Heart left ventricle (tissue), 16 donors: ENCODE results near the gene LAMTOR2. TPM values are rescaled to one million over a fixed set of nuclear protein-coding genes. Genes with fewer than 3 reads are reported as not detected.

Source experiments
- ATAC-seq, 4 donors: fragments of 200-7000 bp; cut with Tn5 transposase; one replicate each; pipeline ENCODE4 v1.9.1; 2020 to 2022; ENCODE audit warnings: moderate library complexity in 4 of 4, mild to moderate bottlenecking in 3 of 4, moderate number of reproducible peaks in 1 of 4
- DNase-seq, 5 donors: peaks; one replicate each; pipeline ENCODE4 v3.0.0-alpha.2; 2020
- H3K27ac ChIP-seq, 12 donors: fragments of 200-600 bp; sonication (generic) in 4 of 12; one replicate each; pipeline versions ENCODE4 v1.5.0 to v1.8.0; 2016 to 2022; ENCODE audit warnings: mild to moderate bottlenecking in 2 of 12
- H3K27me3 ChIP-seq, 9 donors: fragments of 200-600 bp; sonication (generic) in 2 of 9; one replicate each; pipeline versions ENCODE4 v1.5.1 to v1.8.0; 2016 to 2022; ENCODE audit warnings: mild to moderate bottlenecking in 3 of 9
- H3K36me3 ChIP-seq, 9 donors: fragments of 200-600 bp; sonication (generic) in 2 of 9; one replicate each; pipeline versions ENCODE4 v1.5.0 to v1.8.0; 2018 to 2022; ENCODE audit warnings: mild to moderate bottlenecking in 2 of 9
- H3K4me1 ChIP-seq, 12 donors: fragments of 200-600 bp; sonication (generic) in 4 of 12; one replicate each; pipeline versions ENCODE4 v1.5.0 to v1.8.0; 2016 to 2022; ENCODE audit warnings: mild to moderate bottlenecking in 3 of 12
- H3K4me3 ChIP-seq, 12 donors: fragments of 200-600 bp; sonication (generic) in 4 of 12; one replicate each; pipeline versions ENCODE4 v1.5.0 to v1.8.0; 2017 to 2022; ENCODE audit warnings: mild to moderate bottlenecking in 9 of 12, moderate library complexity in 4 of 12
- H3K9me3 ChIP-seq, 12 donors: fragments of 200-600 bp; sonication (generic) in 4 of 12; one replicate each; pipeline versions ENCODE4 v1.5.0 to v1.8.0; 2016 to 2022; ENCODE audit warnings: mild to moderate bottlenecking in 1 of 12
- CTCF ChIP-seq, 12 donors: fragments of 200-600 bp; sonication (generic) in 4 of 12; IDR thresholded peaks; one replicate each; pipeline versions ENCODE4 v1.5.0 to v1.8.0; 2018 to 2022; ENCODE audit warnings: antibody characterized with exemption in 12 of 12, mild to moderate bottlenecking in 5 of 12
- POLR2A ChIP-seq, 2 donors: fragments of 450-650 bp; IDR thresholded peaks; one replicate each; pipeline ENCODE4 v1.6.1; 2017; ENCODE audit warnings: antibody characterized with exemption in 2 of 2, mild to moderate bottlenecking in 2 of 2, moderate library complexity in 2 of 2
- WGBS, 4 donors: extraction: QIAGEN DNeasy Blood & Tissue Kit in 2 of 4; methylation state at CpG; one replicate each; pipeline versions ENCODE4 v1.1.5 to v1.1.7; 2013 to 2018; 5-methylcytosine and 5-hydroxymethylcytosine counted together
- intact Hi-C, 10 donors: fragments of 100-400 bp; cut with DNase I; formaldehyde crosslinking; loops; one replicate each; pipeline versions ENCODE4 v1.11.1 to v1.14.2; 2022
- polyA plus RNA-seq, 2 donors: library from polyadenylated mRNA; stranded (reverse); fragments of 200-250 nt; gene quantifications; one replicate each; pipeline ENCODE4 v1.2.3, GENCODE V29; 2013
- total RNA-seq, 9 donors: library from RNA; depleted of rRNA in 2 of 9; stranded (reverse); fragments of >200 nt in 2 of 9; fragmentation: NEBNext Ultra II Directional in 3 of 9; extraction: Animal tissue kit (Norgen Biotek cat#: 25700) in 3 of 9; gene quantifications; one replicate each; pipeline versions ENCODE4 v1.1.0 to v1.2.4, GENCODE V29; 2016 to 2023
- donor health status: ischemic (EF 13 %, LVEDD 7.1; RV severe dilation, severe dysfunction).
- donor health status: healthy with polysubstance abuse.
- donor health status: DM: no; HTN: yes; CAD: no.
- donor health status: DM: no; HTN: no; CAD: no.
- donor health status: ischemic (EF 25% LVEDD 6.9; RV normal size, moderate dysfunction).
- donor health status: ischemic (EF 25% LVEDD 5.7; RV mildly dilated, moderate dysfunction).
- donor health status: healthy.
- donor health status: DM: yes; HTN: yes; CAD: no.
- donor health status: ischemic (EF 35%, LVEDD 5.7; RV mildly dilated, moderate dysfunction).
- donor health status: nonischemic (EF 11% LVEDD 7.7; RV severe dilation, severe dysfunction).
- donor health status: DM: yes; HTN: yes; CAD: no.
- donor health status: PGD.
- donor health status: ischemic (EF 29% LVEDD 5.4; RV normal size, mild dysfunction).
- donor health status: nonischemic (EF 23%, LVEDD 6.1; RV moderate dilation, normal function).

The LAMTOR2 gene
- total and polyA plus RNA-seq, 11 donors: 51.5 to 106 (median 63.1) TPM

- WGBS, 4 donors: 38 to 69% (median 52%) methylated on average over 1 of the region's 1 CpG
- DNase-seq (peak in 1 of 5 donors; percentile 26), ATAC-seq (no peak)
Measured at GRCh38 chr1:156073110-156073687, 18.6 kb downstream of the LAMTOR2 start.

GRCh38 chr1:156073740-156074139, 19.2 kb downstream of the LAMTOR2 start:
- H3K4me3 ChIP-seq: no peak overlapping the region
- H3K36me3 ChIP-seq: no peaks in the 10 kb centered on the region
- peak in 1 of 5 donors; percentile 0 for DNase-seq
- H3K27me3 ChIP-seq: no peaks in the 10 kb centered on the region
- H3K9me3 ChIP-seq: no peaks in the 10 kb centered on the region
- 62 to 67% (median 65%) methylated on average over 5 of the region's 5 CpGs for WGBS, 4 donors
- ATAC-seq: no peak
- H3K27ac ChIP-seq: no peak overlapping the region
- H3K4me1 ChIP-seq: peaks cover 0 to 27% (median 8%) of the 10 kb centered on the region in 12 donors
- TF ChIP-seq POLR2A (IDR thresholded peaks at IDR 0.05) (no peak), CTCF (IDR thresholded peaks at IDR 0.05) (no peak)
- intact Hi-C loops: no loop called here

More at GRCh38 chr1:156073110-156073687, 18.6 kb downstream of the LAMTOR2 start:
- no peaks in the 10 kb centered on the region for H3K9me3 ChIP-seq
- H3K4me3 ChIP-seq: no peak overlapping the region
- peaks cover 0 to 27% (median 8%) of the 10 kb centered on the region in 12 donors for H3K4me1 ChIP-seq
- H3K27me3 ChIP-seq: no peaks in the 10 kb centered on the region
- no peak overlapping the region for H3K27ac ChIP-seq
- intact Hi-C loops: no loop called here
- TF ChIP-seq POLR2A (IDR thresholded peaks at IDR 0.05) (no peak), CTCF (IDR thresholded peaks at IDR 0.05) (no peak)
- H3K36me3 ChIP-seq: no peaks in the 10 kb centered on the region

- H3K9me3 ChIP-seq: no peaks in the 10 kb centered on the region
- H3K36me3 ChIP-seq: no peaks in the 10 kb centered on the region
- DNase-seq (peak in 1 of 5 donors; percentile 10), ATAC-seq (no peak)
- H3K27ac ChIP-seq: no peak overlapping the region
- intact Hi-C loops: no loop called here
- H3K27me3 ChIP-seq: no peaks in the 10 kb centered on the region
- H3K4me1 ChIP-seq: peaks cover 0 to 27% (median 8%) of the 10 kb centered on the region in 12 donors
- WGBS, 4 donors: 54 to 62% (median 59%) methylated on average over 7 to 8 of the region's 8 CpGs
- H3K4me3 ChIP-seq: no peak overlapping the region
- TF ChIP-seq CTCF (IDR thresholded peaks at IDR 0.05) (no peak), POLR2A (IDR thresholded peaks at IDR 0.05) (no peak)
Measured at GRCh38 chr1:156074661-156075060, 20.1 kb downstream of the LAMTOR2 start.

GRCh38 chr1:156075162-156075561, 20.6 kb downstream of the LAMTOR2 start:
- Histone ChIP-seq H3K36me3 (no peaks in the 10 kb centered on the region), H3K4me3 (no peak overlapping the region), H3K9me3 (no peaks in the 10 kb centered on the region), H3K27me3 (no peaks in the 10 kb centered on the region), H3K27ac (no peak overlapping the region), H3K4me1 (peaks cover 0 to 22% (median 8%) of the 10 kb centered on the region in 12 donors)
- 32 to 48% (median 39%) methylated on average over 3 of the region's 3 CpGs for WGBS, 4 donors
- intact Hi-C loops: no loop called here
- TF ChIP-seq POLR2A (IDR thresholded peaks at IDR 0.05): no peak
- no peak for TF ChIP-seq CTCF (IDR thresholded peaks at IDR 0.05)
- peak in 1 of 5 donors; percentile 33 for DNase-seq
- no peak for ATAC-seq
